Spleen (tissue), 11 donors: Measurements from ENCODE around the gene AUH. TPM values are rescaled to one million over a fixed set of nuclear protein-coding genes. Genes with fewer than 3 reads are reported as not detected.

ENCODE experiments used
- DNase-seq: peaks from one replicate; pipeline ENCODE4 v3.0.0-alpha.2; 2020
- H3K27ac ChIP-seq, 8 donors: fragments of 200-600 bp; sonication (generic) in 7 of 8; 1 replicate in 4 of 8; 2 replicates in 4 of 8; pipeline versions ENCODE4 v1.5.0 to v1.8.0; 2016 to 2021; ENCODE audit warnings: inconsistent platforms in 4 of 8, mild to moderate bottlenecking in 4 of 8, moderate library complexity in 1 of 8
- H3K27me3 ChIP-seq, 7 donors: fragments of 200-600 bp; sonication (generic) in 6 of 7; replicated peaks in 1 of 7; 1 replicate in 4 of 7; 2 replicates in 3 of 7; pipeline versions ENCODE4 v1.5.0 to v1.8.0; 2016 to 2021; ENCODE audit warnings: inconsistent platforms in 3 of 7, mild to moderate bottlenecking in 1 of 7
- H3K36me3 ChIP-seq, 6 donors: fragments of 200-600 bp; sonication (generic) in 5 of 6; 1 replicate in 4 of 6; 2 replicates in 2 of 6; pipeline versions ENCODE4 v1.5.0 to v1.8.0; 2016 to 2021; ENCODE audit warnings: inconsistent platforms in 2 of 6
- H3K4me1 ChIP-seq, 6 donors: fragments of 200-600 bp; sonication (generic) in 5 of 6; 1 replicate in 3 of 6; 2 replicates in 3 of 6; pipeline versions ENCODE4 v1.5.0 to v1.8.0; 2016 to 2021; ENCODE audit warnings: inconsistent platforms in 3 of 6
- H3K4me3 ChIP-seq, 8 donors: fragments of 200-600 bp; sonication (generic) in 7 of 8; 1 replicate in 4 of 8; 2 replicates in 4 of 8; pipeline versions ENCODE4 v1.5.0 to v1.8.0; 2016 to 2021; ENCODE audit warnings: inconsistent platforms in 4 of 8, mild to moderate bottlenecking in 4 of 8, moderate library complexity in 2 of 8
- H3K9me3 ChIP-seq, 8 donors: fragments of 200-600 bp; sonication (generic) in 7 of 8; 1 replicate in 4 of 8; 2 replicates in 4 of 8; pipeline versions ENCODE4 v1.5.0 to v1.8.0; 2016 to 2021; ENCODE audit warnings: inconsistent platforms in 4 of 8
- CTCF ChIP-seq, 11 experiments: fragments of 200-600 bp in 7 of 11; fragments of 450-650 bp in 4 of 11; sonication (generic) in 4 of 11; IDR thresholded peaks in 8 of 11; conservative IDR thresholded peaks in 3 of 11; 1 replicate in 7 of 11; 2 replicates in 4 of 11; pipeline versions ENCODE4 v1.4.0 to v1.8.0; 2016 to 2021; ENCODE audit warnings: antibody characterized with exemption in 11 of 11, inconsistent platforms in 4 of 11, mild to moderate bottlenecking in 1 of 11
- POLR2A ChIP-seq, 3 donors: fragments of 450-650 bp; IDR thresholded peaks; one replicate each; pipeline ENCODE4 v1.5.1; 2017; ENCODE audit warnings: antibody characterized with exemption in 3 of 3, mild to moderate bottlenecking in 1 of 3
- POLR2AphosphoS5 ChIP-seq, 3 donors: sonication (generic); formaldehyde crosslinking; IDR thresholded peaks; one replicate each; pipeline ENCODE4 v1.5.1; 2017; ENCODE audit warnings: antibody characterized with exemption in 3 of 3
- WGBS, 5 donors: extraction: QIAGEN DNeasy Blood & Tissue Kit in 3 of 5; methylation state at CpG; one replicate each; pipeline versions ENCODE4 v1.1.5 to v1.1.7; 2013 to 2018; 5-methylcytosine and 5-hydroxymethylcytosine counted together
- intact Hi-C: fragments of 100-400 bp; cut with DNase I; formaldehyde crosslinking; loops from one replicate; pipeline ENCODE4 v1.15.0; 2023; ENCODE audit warnings: low total_unique reads
- polyA plus RNA-seq, 3 donors: library from polyadenylated mRNA; stranded (reverse); fragments of 200-250 nt; gene quantifications; one replicate each; pipeline ENCODE4 v1.2.1, GENCODE V29; 2013
- total RNA-seq, 7 donors: library from RNA; depleted of rRNA in 3 of 7; stranded (reverse); fragments of >200 nt in 3 of 7; fragmentation: NEBNext Ultra II Directional in 4 of 7; extraction: Animal tissue kit (Norgen Biotek cat#: 25700) in 4 of 7; gene quantifications; one replicate each; pipeline versions ENCODE4 v1.1.0 to v1.2.1, GENCODE V29; 2016 to 2021
- donor health status: healthy with polysubstance abuse.
- donor health status: DM: no; HTN: no; CAD: no; lungs with moderate emphysema.
- donor health status: DM: no; HTN: no; CAD: no.
- donor health status: Bipolar disorder and iron deficiency.
- donor health status: healthy.
- donor health status: DM: no; HTN: no; CAD: no.
- donor health status: DM: yes; HTN: yes; CAD: no.

The AUH gene
- total and polyA plus RNA-seq, 10 donors = 9.4 to 37.3 (median 20.6) TPM

GRCh38 chr9:91341749-91342148 is 20.0 kb downstream of the AUH start:
- Histone ChIP-seq H3K4me1 (peaks cover 0 to 9% (median 0%) of the 10 kb centered on the region in 6 donors), H3K36me3 (peaks cover 0 to 67% (median 27%) of the 10 kb centered on the region in 6 donors), H3K27ac (no peak overlapping the region), H3K9me3 (peaks cover 0 to 6% (median 0%) of the 10 kb centered on the region in 8 donors), H3K4me3 (no peak overlapping the region), H3K27me3 (no peaks in the 10 kb centered on the region)
- intact Hi-C loops = no loop called here
- no peak for TF ChIP-seq CTCF (IDR thresholded peaks at IDR 0.05 in 8 of 11, conservative IDR thresholded peaks at IDR 0.05 in 3 of 11)
- no peak for TF ChIP-seq POLR2A (IDR thresholded peaks at IDR 0.05)
- TF ChIP-seq POLR2AphosphoS5 (IDR thresholded peaks at IDR 0.05) = no peak
- 81 to 85% (median 84%) methylated on average over 3 of the region's 3 CpGs for WGBS, 5 donors
- DNase-seq = no peak

- H3K27ac ChIP-seq = no peak overlapping the region
- DNase-seq = no peak
- intact Hi-C loops = no loop called here
Measured at GRCh38 chr9:91341258-91341746, 20.4 kb downstream of the AUH start.

GRCh38 chr9:91340395-91340967 is 21.2 kb downstream of the AUH start:
- intact Hi-C loops = no loop called here
- no peak overlapping the region for H3K4me3 ChIP-seq
- no peaks in the 10 kb centered on the region for H3K27me3 ChIP-seq
- H3K36me3 ChIP-seq = peaks cover 0 to 67% (median 27%) of the 10 kb centered on the region in 6 donors
- H3K4me1 ChIP-seq = peaks cover 0 to 9% (median 0%) of the 10 kb centered on the region in 6 donors
- H3K27ac ChIP-seq = no peak overlapping the region
- DNase-seq = no peak
- peaks cover 0 to 6% (median 0%) of the 10 kb centered on the region in 8 donors for H3K9me3 ChIP-seq
- 84 to 100% (median 94%) methylated on average over 1 of the region's 1 CpG for WGBS, 5 donors
- TF ChIP-seq POLR2A (IDR thresholded peaks at IDR 0.05) (no peak), CTCF (IDR thresholded peaks at IDR 0.05 in 8 of 11, conservative IDR thresholded peaks at IDR 0.05 in 3 of 11) (no peak), POLR2AphosphoS5 (IDR thresholded peaks at IDR 0.05) (no peak)

More at GRCh38 chr9:91341258-91341746, 20.4 kb downstream of the AUH start:
- no peaks in the 10 kb centered on the region for H3K27me3 ChIP-seq
- H3K4me1 ChIP-seq = peaks cover 0 to 9% (median 0%) of the 10 kb centered on the region in 6 donors
- peaks cover 0 to 67% (median 27%) of the 10 kb centered on the region in 6 donors for H3K36me3 ChIP-seq
- peaks cover 0 to 6% (median 0%) of the 10 kb centered on the region in 8 donors for H3K9me3 ChIP-seq
- no peak overlapping the region for H3K4me3 ChIP-seq
- TF ChIP-seq POLR2A (IDR thresholded peaks at IDR 0.05) (no peak), POLR2AphosphoS5 (IDR thresholded peaks at IDR 0.05) (no peak), CTCF (IDR thresholded peaks at IDR 0.05 in 8 of 11, conservative IDR thresholded peaks at IDR 0.05 in 3 of 11) (no peak)
- 77 to 90% (median 88%) methylated on average over 3 of the region's 3 CpGs for WGBS, 5 donors

- Histone ChIP-seq H3K27me3 (no peaks in the 10 kb centered on the region), H3K27ac (no peak overlapping the region), H3K4me1 (peaks cover 0 to 9% (median 0%) of the 10 kb centered on the region in 6 donors), H3K9me3 (peaks cover 0 to 6% (median 0%) of the 10 kb centered on the region in 8 donors), H3K36me3 (peaks cover 0 to 62% (median 27%) of the 10 kb centered on the region in 6 donors), H3K4me3 (no peak overlapping the region)
- TF ChIP-seq CTCF (IDR thresholded peaks at IDR 0.05 in 8 of 11, conservative IDR thresholded peaks at IDR 0.05 in 3 of 11) = no peak
- no peak for TF ChIP-seq POLR2A (IDR thresholded peaks at IDR 0.05)
- no peak for TF ChIP-seq POLR2AphosphoS5 (IDR thresholded peaks at IDR 0.05)
- intact Hi-C loops = no loop called here
- DNase-seq = no peak
Measured at GRCh38 chr9:91338681-91339080, 23.0 kb downstream of the AUH start.
